Activated CD4-positive, alpha-beta T cell treated with anti-CD3 and anti-CD28 coated beads for 36 hours (primary cell): Measurements from ENCODE around the gene HOXD3. TPM values are rescaled to one million over a fixed set of nuclear protein-coding genes. Genes with fewer than 3 reads are reported as not detected.

Experiments used
- ATAC-seq: fragments of 200-7000 bp; cut with Tn5 transposase; one replicate; pipeline ENCODE4 v1.10.0; 2021; ENCODE audit warnings: mild to moderate bottlenecking, moderate library complexity
- CTCF ChIA-PET: fragments of 350-600 bp; sonication (Branson Sonifier 250); formaldehyde crosslinking; loops from one replicate; lab custom pipeline; 2021; ENCODE audit warnings: antibody characterized with exemption; lab: Charles Lee
- POLR2A ChIA-PET: fragments of 350-600 bp; sonication (Branson Sonifier 250); formaldehyde crosslinking; loops from one replicate; lab custom pipeline; 2021; ENCODE audit warnings: antibody characterized with exemption, inconsistent platforms; lab: Charles Lee
- DNase-seq: peaks from one replicate; pipeline ENCODE4 v3.0.0-alpha.2; 2020
- H3K27ac Mint-ChIP-seq: one replicate; pipeline ENCODE4 v1.8.0; 2021; ENCODE audit warnings: mixed read lengths
- H3K27me3 Mint-ChIP-seq: one replicate; pipeline ENCODE4 v1.8.0; 2021; ENCODE audit warnings: mixed read lengths
- H3K36me3 Mint-ChIP-seq: one replicate; pipeline ENCODE4 v1.8.0; 2021; ENCODE audit warnings: low read depth, mixed read lengths
- H3K4me1 Mint-ChIP-seq: one replicate; pipeline ENCODE4 v1.8.0; 2021; ENCODE audit warnings: mixed read lengths
- H3K4me3 Mint-ChIP-seq: one replicate; pipeline ENCODE4 v1.8.0; 2021; ENCODE audit warnings: mild to moderate bottlenecking, moderate library complexity, mixed read lengths
- H3K9me3 Mint-ChIP-seq: one replicate; pipeline ENCODE4 v1.8.0; 2021; ENCODE audit warnings: low read depth, mixed read lengths
- intact Hi-C, 2 experiments: fragments of 100-400 bp; cut with DNase I in 1 of 2; cut with micrococcal nuclease in 1 of 2; formaldehyde crosslinking; loops; one replicate each; pipeline versions ENCODE4 v1.14.2 to v1.15.1; 2022 to 2024; cut with DNase I, micrococcal nuclease
- total RNA-seq, 2 experiments: library from RNA; stranded (reverse); gene quantifications; one replicate each; pipeline ENCODE4 v1.2.3, GENCODE V29; 2021

Gene HOXD3
- total RNA-seq, 2 experiments from 2014 or later: not detected

DNA sequence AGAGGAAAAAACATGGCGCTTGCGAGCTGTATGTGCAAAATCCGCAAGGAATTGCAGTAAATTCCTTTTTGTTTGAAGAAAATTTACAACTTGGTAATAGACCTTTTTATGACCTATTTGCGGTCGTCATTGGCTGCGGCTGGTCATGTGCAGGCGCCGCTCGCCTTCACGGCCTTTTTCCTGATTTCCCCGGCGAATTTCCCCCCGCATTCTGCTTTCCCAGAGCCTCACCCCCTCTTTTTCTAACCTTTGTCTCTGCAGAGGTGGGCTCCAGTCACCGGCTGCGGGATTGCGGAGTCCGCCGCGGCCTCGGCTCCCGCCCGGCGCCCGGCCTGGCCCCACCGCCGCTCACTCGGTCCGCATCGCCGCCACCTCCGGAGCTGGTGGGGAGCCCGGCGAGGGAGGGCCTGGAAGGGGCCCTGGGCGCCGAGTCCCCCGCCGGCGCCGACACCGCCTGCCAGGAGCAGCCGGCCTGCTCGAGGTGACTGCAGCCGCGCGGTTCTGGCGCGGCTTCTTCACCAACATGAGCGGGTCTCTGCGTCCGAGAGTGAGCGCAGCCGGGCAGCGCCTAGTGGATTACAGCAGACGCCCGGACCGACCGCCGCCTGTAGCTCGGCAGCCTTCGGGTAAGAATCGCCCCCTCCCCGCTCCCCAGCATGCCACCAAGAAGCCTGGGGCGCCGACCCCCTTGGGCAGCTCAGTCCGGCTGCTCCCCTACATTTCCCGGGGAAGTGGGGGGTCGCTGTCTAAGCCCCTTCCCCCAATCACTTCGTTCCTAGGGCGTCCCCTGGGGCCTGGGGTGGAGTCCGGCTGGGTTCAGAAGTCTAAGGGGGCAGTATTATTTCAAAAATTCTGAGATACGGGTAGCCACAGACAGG lies 20.5 kb upstream of the HOXD3 start:
- DNase-seq: peak; percentile 28
- H3K27me3 Mint-ChIP-seq: peaks cover 79% of the 10 kb centered on the region
- no peaks in the 10 kb centered on the region for H3K36me3 Mint-ChIP-seq
- H3K27ac Mint-ChIP-seq: no peak overlapping the region
- no peak for ATAC-seq
- POLR2A ChIA-PET: no interaction called here
- no peak overlapping the region for H3K4me3 Mint-ChIP-seq
- H3K9me3 Mint-ChIP-seq: peaks cover 3% of the 10 kb centered on the region
- H3K4me1 Mint-ChIP-seq: peaks cover 21% of the 10 kb centered on the region
- CTCF ChIA-PET: interaction anchor here (0.7 to 1.4 kb wide), 2 partner anchors 9 to 318 kb away, joined by 3 to 6 read pairs; no protein-coding TSS in a partner anchor
- intact Hi-C loops: loop anchor here in 1 of 2 experiments (5.0 kb wide), 1 partner anchor 36 kb away; no protein-coding TSS in a partner anchor

- H3K4me3 Mint-ChIP-seq: no peak overlapping the region
- no peak overlapping the region for H3K27ac Mint-ChIP-seq
- DNase-seq (no peak), ATAC-seq (no peak)
- CTCF ChIA-PET: interaction anchor here (0.7 to 1.4 kb wide), 2 partner anchors 8 to 318 kb away, joined by 3 to 6 read pairs; no protein-coding TSS in a partner anchor
- H3K36me3 Mint-ChIP-seq: no peaks in the 10 kb centered on the region
- intact Hi-C loops: loop anchor here in 1 of 2 experiments (5.0 kb wide), 1 partner anchor 35 kb away; no protein-coding TSS in a partner anchor
- H3K27me3 Mint-ChIP-seq: peaks cover 82% of the 10 kb centered on the region
- peaks cover 21% of the 10 kb centered on the region for H3K4me1 Mint-ChIP-seq
- peaks cover 3% of the 10 kb centered on the region for H3K9me3 Mint-ChIP-seq
- POLR2A ChIA-PET: no interaction called here
Measured at GRCh38 chr2:176137252-176137580, 19.9 kb upstream of the HOXD3 start.

DNA sequence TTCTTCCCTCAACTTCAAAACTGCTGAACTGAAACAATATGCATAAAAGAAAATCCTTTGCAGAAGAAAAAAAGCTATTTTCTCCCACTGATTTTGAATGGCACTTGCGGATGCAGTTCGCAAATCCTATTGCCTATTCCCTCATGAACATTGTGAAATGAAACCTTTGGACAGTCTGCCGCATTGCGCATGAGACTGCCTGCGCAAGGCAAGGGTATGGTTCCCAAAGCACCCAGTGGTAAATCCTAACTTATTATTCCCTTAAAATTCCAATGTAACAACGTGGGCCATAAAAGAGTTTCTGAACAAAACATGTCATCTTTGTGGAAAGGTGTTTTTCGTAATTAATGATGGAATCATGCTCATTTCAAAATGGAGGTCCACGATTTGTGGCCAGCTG lies 19.2 kb upstream of the HOXD3 start:
- no peak overlapping the region for H3K4me3 Mint-ChIP-seq
- POLR2A ChIA-PET: no interaction called here
- no peak for DNase-seq

DNA sequence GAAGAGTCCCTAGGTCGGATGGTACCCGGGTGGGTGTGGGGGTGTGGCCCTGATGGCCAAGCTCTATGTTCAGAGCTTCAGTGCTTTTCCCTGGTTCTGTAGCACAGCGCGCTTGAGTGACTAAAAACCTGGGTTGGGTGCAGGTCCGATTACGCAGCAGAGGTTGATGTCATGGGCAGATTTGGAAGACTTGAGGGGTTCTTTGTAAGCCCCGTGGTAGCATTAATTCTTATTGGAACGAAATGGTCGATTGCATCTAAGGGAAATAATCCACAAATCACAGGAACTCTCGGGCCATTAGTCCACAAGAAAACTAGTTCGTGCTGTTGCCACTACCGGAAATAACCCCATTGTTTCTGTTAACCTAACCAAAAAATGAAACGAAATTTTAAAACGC lies 18.6 kb upstream of the HOXD3 start:
- Mint-ChIP-seq H3K4me3 (peak overlapping the region; percentile 24), H3K4me1 (peaks cover 21% of the 10 kb centered on the region), H3K27me3 (peaks cover 80% of the 10 kb centered on the region), H3K27ac (no peak overlapping the region), H3K36me3 (no peaks in the 10 kb centered on the region), H3K9me3 (peaks cover 3% of the 10 kb centered on the region)
- intact Hi-C loops: loop anchor here in 1 of 2 experiments (5.0 kb wide), 1 partner anchor 34 kb away; no protein-coding TSS in a partner anchor
- POLR2A ChIA-PET: no interaction called here
- ATAC-seq (no peak), DNase-seq (no peak)
- CTCF ChIA-PET: interaction anchor here (0.9 to 3.7 kb wide), 9 partner anchors 11 to 1010 kb away, joined by 3 to 59 read pairs (median 5); no protein-coding TSS in a partner anchor

More for the DNA sequence above, 19.2 kb upstream of the HOXD3 start:
- Mint-ChIP-seq H3K4me1 (peaks cover 21% of the 10 kb centered on the region), H3K27me3 (peaks cover 80% of the 10 kb centered on the region), H3K9me3 (peaks cover 3% of the 10 kb centered on the region), H3K27ac (no peak overlapping the region), H3K36me3 (no peaks in the 10 kb centered on the region)
- no peak for ATAC-seq
- CTCF ChIA-PET: interaction anchor here (1.4 to 3.7 kb wide), 3 partner anchors 316 to 1011 kb away, joined by 6 to 59 read pairs (median 6); no protein-coding TSS in a partner anchor
- intact Hi-C loops: loop anchor here in 1 of 2 experiments (5.0 kb wide), 1 partner anchor 34 kb away; no protein-coding TSS in a partner anchor

DNA sequence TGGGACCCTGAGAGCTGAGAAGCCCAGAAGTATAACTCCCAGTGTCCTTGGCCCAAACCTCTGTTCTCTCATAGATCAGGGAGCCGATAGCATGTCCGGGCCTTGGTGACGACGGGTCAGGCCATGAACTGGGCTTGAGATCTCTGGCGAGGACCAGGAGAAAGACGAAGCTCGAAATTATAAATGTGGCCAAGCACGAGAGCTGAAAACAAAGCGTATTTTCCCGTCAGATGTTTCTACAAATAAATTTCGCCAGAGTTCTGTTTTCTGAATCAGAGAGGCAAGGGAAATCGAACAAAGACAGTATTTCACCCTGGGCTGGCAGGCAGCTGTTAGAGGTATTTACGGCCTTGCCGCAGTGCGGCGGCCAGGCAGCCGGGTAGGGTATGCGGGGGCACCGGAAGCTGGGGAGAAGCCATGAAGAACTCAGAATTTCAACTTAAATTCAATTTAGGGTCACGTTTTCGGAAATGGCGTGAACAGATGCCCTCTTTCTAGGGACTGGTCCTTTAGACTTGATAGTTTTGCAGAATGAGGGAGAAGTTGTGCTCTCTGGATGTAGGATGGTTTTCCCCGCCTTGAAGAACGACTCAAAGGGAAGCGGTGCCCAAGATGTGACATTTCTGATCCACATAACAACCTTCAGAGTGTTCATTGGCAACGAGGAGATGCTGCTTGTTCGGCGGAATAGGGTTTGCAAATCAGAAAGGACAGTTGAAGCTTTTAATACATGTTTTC lies 18.0 kb upstream of the HOXD3 start:
- DNase-seq: no peak
- Mint-ChIP-seq H3K4me3 (peak overlapping the region; percentile 24), H3K9me3 (peaks cover 3% of the 10 kb centered on the region), H3K27me3 (peaks cover 79% of the 10 kb centered on the region), H3K27ac (no peak overlapping the region), H3K36me3 (no peaks in the 10 kb centered on the region), H3K4me1 (peaks cover 21% of the 10 kb centered on the region)
- no peak for ATAC-seq
- intact Hi-C loops: loop anchor here in 1 of 2 experiments (5.0 kb wide), 1 partner anchor 33 kb away; no protein-coding TSS in a partner anchor
- CTCF ChIA-PET: interaction anchor here (0.5 to 3.7 kb wide), 14 partner anchors 8 to 1009 kb away, joined by 3 to 59 read pairs (median 4); partner anchors contain the start of gene HOXD4
- POLR2A ChIA-PET: no interaction called here

DNA sequence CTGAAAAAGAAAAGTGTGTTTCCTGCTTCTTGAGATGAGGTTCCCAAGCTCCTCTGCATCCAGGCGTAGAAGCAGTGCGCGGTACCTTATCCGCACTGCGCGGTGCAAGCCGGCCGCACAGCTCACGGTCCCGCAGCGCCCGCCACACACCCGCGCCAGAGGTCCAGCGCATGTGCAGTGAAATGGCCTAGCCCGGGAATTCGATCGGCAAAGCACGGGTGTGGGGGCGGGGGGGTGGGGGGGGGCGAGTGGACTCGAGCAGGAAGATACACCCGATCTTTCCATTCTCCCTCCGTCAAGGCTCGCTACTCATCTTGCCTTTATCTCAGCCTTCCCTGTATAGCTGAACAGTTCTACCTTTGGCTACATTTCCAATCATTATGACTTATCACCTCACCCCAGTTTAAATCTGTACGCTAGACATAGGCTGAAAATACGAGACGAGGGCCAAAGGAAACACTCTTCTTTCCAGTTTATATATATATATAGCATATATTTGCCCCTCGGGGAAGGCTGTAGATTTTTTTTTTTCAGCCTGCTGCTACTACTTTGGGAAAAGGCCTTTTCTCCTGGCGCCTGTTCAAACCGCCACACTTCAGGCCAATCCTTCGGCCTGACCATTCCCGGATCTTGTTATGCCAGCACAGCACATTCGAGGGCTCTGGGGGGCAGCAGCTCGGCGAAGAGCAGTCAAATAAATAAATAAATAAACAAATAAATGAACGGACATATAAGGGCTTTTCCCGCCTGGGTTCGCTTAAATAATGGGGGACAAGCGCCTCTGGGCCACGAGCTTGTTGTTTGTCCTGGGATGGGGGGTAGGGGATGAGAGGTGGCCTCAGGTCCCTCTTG lies 17.2 kb upstream of the HOXD3 start:
- POLR2A ChIA-PET: interaction anchor here (0.6 kb wide), 1 partner anchor 308 kb away, joined by 3 read pairs; no protein-coding TSS in a partner anchor
- CTCF ChIA-PET: interaction anchor here (0.5 to 3.7 kb wide), 24 partner anchors 8 to 1009 kb away, joined by 3 to 59 read pairs (median 5); partner anchors contain the start of gene HOXD4
- no peak for ATAC-seq

GRCh38 chr2:176140513-176141317 lies 16.4 kb upstream of the HOXD3 start:
- ChIA-PET POLR2A (interaction anchor here (0.6 kb wide), 1 partner anchor 308 kb away, joined by 3 read pairs; no protein-coding TSS in a partner anchor), CTCF (interaction anchor here (0.6 to 3.7 kb wide), 24 partner anchors 9 to 1008 kb away, joined by 3 to 59 read pairs (median 6); partner anchors contain the start of gene HOXD4)
- Mint-ChIP-seq H3K27me3 (peaks cover 77% of the 10 kb centered on the region), H3K27ac (no peak overlapping the region), H3K36me3 (no peaks in the 10 kb centered on the region), H3K4me1 (peaks cover 17% of the 10 kb centered on the region), H3K9me3 (peaks cover 3% of the 10 kb centered on the region), H3K4me3 (no peak overlapping the region)
- intact Hi-C loops: loop anchor here (1.0 to 5.0 kb wide), 6 partner anchors 315 to 1007 kb away; no protein-coding TSS in a partner anchor
- ATAC-seq: peak; percentile 93
- DNase-seq: peak; percentile 85

More for the DNA sequence above, 17.2 kb upstream of the HOXD3 start:
- no peak for DNase-seq
- intact Hi-C loops: loop anchor here (1.0 to 5.0 kb wide), 7 partner anchors 32 to 1007 kb away; no protein-coding TSS in a partner anchor
- no peak overlapping the region for H3K27ac Mint-ChIP-seq
- peaks cover 21% of the 10 kb centered on the region for H3K4me1 Mint-ChIP-seq
- H3K27me3 Mint-ChIP-seq: peaks cover 78% of the 10 kb centered on the region
- peaks cover 3% of the 10 kb centered on the region for H3K9me3 Mint-ChIP-seq
- no peak overlapping the region for H3K4me3 Mint-ChIP-seq
- H3K36me3 Mint-ChIP-seq: no peaks in the 10 kb centered on the region

DNA sequence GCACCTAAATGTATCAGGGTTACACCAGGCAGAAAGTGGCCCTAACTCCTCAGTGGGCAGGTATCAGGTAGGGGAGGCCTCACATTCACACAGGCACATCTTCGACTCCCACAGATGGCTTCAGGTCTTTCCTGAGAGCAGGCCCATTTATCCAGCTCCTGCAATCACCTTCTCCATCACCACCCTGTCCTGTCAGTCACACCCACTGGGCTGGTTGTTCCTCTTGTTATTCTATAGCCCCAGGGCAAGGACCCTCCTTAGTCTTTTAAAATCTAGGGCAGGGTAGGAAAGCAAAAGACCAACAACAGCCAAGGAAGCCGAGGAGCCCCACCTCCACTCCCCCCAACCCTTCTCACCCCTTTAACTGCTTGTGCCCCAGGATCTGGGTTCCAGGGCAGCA lies 14.8 kb upstream of the HOXD3 start:
- H3K4me3 Mint-ChIP-seq: no peak overlapping the region
- CTCF ChIA-PET: interaction anchor here (3.0 kb wide), 1 partner anchor 510 kb away, joined by 12 read pairs; no protein-coding TSS in a partner anchor
- peaks cover 80% of the 10 kb centered on the region for H3K27me3 Mint-ChIP-seq
- H3K9me3 Mint-ChIP-seq: peaks cover 3% of the 10 kb centered on the region
- DNase-seq (no peak), ATAC-seq (no peak)
- POLR2A ChIA-PET: no interaction called here
- intact Hi-C loops: loop anchor here in 1 of 2 experiments (5.0 kb wide), 2 partner anchors 675 to 1005 kb away; no protein-coding TSS in a partner anchor
- H3K4me1 Mint-ChIP-seq: peaks cover 10% of the 10 kb centered on the region
- H3K27ac Mint-ChIP-seq: no peak overlapping the region
- H3K36me3 Mint-ChIP-seq: no peaks in the 10 kb centered on the region

- no peak overlapping the region for H3K27ac Mint-ChIP-seq
- H3K4me3 Mint-ChIP-seq: no peak overlapping the region
- no peaks in the 10 kb centered on the region for H3K9me3 Mint-ChIP-seq
- POLR2A ChIA-PET: interaction anchor here (0.6 kb wide), 1 partner anchor 27 kb away, joined by 4 read pairs; no protein-coding TSS in a partner anchor
- intact Hi-C loops: no loop called here
- DNase-seq (no peak), ATAC-seq (no peak)
- H3K4me1 Mint-ChIP-seq: peaks cover 5% of the 10 kb centered on the region
- CTCF ChIA-PET: interaction anchor here (0.5 to 3.0 kb wide), 8 partner anchors 8 to 507 kb away, joined by 3 to 12 read pairs (median 4); partner anchors contain the start of gene HOXD8
- H3K36me3 Mint-ChIP-seq: no peaks in the 10 kb centered on the region
- H3K27me3 Mint-ChIP-seq: peaks cover 82% of the 10 kb centered on the region
Measured at GRCh38 chr2:176145085-176145969, 11.8 kb upstream of the HOXD3 start.
